B cell (primary cell): ENCODE results near the gene IQSEC3. TPM values are rescaled to one million over a fixed set of nuclear protein-coding genes. Genes with fewer than 3 reads are reported as not detected.

Experiments used
- ATAC-seq: fragments of 200-7000 bp; cut with Tn5 transposase; one replicate; pipeline ENCODE4 v1.10.0; 2021; ENCODE audit warnings: low read depth, mild to moderate bottlenecking, moderate number of reproducible peaks, moderate library complexity
- CTCF ChIA-PET: fragments of 350-600 bp; sonication (Branson Sonifier 250); formaldehyde crosslinking; loops from one replicate; lab custom pipeline; 2021; ENCODE audit warnings: antibody characterized with exemption, inconsistent platforms; lab: Charles Lee
- POLR2A ChIA-PET: fragments of 350-600 bp; sonication (Branson Sonifier 250); formaldehyde crosslinking; loops from one replicate; lab custom pipeline; 2021; ENCODE audit warnings: antibody characterized with exemption; lab: Charles Lee
- DNase-seq: peaks from one replicate; pipeline ENCODE4 v3.0.0; 2013
- H2AFZ ChIP-seq: 2 replicates; pipeline ENCODE4 v1.6.1; 2012; ENCODE audit warnings: mild to moderate bottlenecking, low read depth, low read length; ENCODE audit not compliant: insufficient read depth, poor library complexity, severe bottlenecking
- H3K27ac ChIP-seq, 2 donors: 1 replicate in 1 of 2; 2 replicates in 1 of 2; pipeline ENCODE4 v1.5.1; 2012 to 2013; ENCODE audit warnings: low read length in 2 of 2, mild to moderate bottlenecking in 2 of 2, moderate library complexity in 1 of 2
- H3K27me3 ChIP-seq, 4 experiments: fragments of 200-600 bp in 1 of 4; sonication (generic) in 1 of 4; replicated peaks in 1 of 4; 1 replicate in 2 of 4; 2 replicates in 2 of 4; pipeline versions ENCODE4 v1.6.1 to v1.7.0; 2013 to 2016; ENCODE audit warnings: low read length in 3 of 4, mild to moderate bottlenecking in 2 of 4, mixed read lengths in 1 of 4, moderate library complexity in 1 of 4; ENCODE audit not compliant: insufficient read depth in 4 of 4, control insufficient read depth in 3 of 4; ENCODE audit errors: control extremely low read depth in 1 of 4
- H3K36me3 ChIP-seq, 2 experiments: replicated peaks in 1 of 2; 1 replicate in 1 of 2; 2 replicates in 1 of 2; pipeline versions ENCODE4 v1.6.1 to v1.7.1; 2013; ENCODE audit warnings: low read length in 1 of 2; ENCODE audit not compliant: insufficient read depth in 2 of 2, control insufficient read depth in 1 of 2; ENCODE audit errors: control extremely low read depth in 1 of 2, extremely low read depth in 1 of 2
- H3K4me1 ChIP-seq, 2 donors: fragments of 200-600 bp in 1 of 2; sonication (generic) in 1 of 2; 1 replicate in 1 of 2; 2 replicates in 1 of 2; pipeline versions ENCODE4 v1.5.1 to v1.6.1; 2013 to 2017; ENCODE audit warnings: low read length in 2 of 2; ENCODE audit not compliant: control insufficient read depth in 2 of 2, insufficient read depth in 2 of 2
- H3K4me2 ChIP-seq: replicated peaks from 2 replicates; pipeline ENCODE3; 2012; ENCODE audit warnings: mild to moderate bottlenecking, low read depth, low read length; ENCODE audit not compliant: poor library complexity, severe bottlenecking
- H3K4me3 ChIP-seq, 5 experiments: fragments of 200-600 bp in 1 of 5; sonication (generic) in 1 of 5; 1 replicate in 3 of 5; 2 replicates in 2 of 5; pipeline versions ENCODE4 v1.5.1 to v1.7.0; 2011 to 2016; ENCODE audit warnings: low read length in 4 of 5, mild to moderate bottlenecking in 4 of 5, low read depth in 2 of 5, control low read depth in 1 of 5, moderate library complexity in 1 of 5; ENCODE audit not compliant: insufficient read depth in 1 of 5; ENCODE audit errors: control extremely low read depth in 1 of 5, extremely low read depth in 1 of 5
- H3K79me2 ChIP-seq: fragments of 200-600 bp; sonication (generic); one replicate; pipeline ENCODE4 v1.6.0; 2016; ENCODE audit warnings: low read length; ENCODE audit not compliant: control insufficient read depth, insufficient read depth
- H3K9ac ChIP-seq: fragments of 200-600 bp; sonication (generic); 2 replicates; pipeline ENCODE4 v1.6.1; 2017; ENCODE audit warnings: mild to moderate bottlenecking, low read length, moderate library complexity
- H3K9me3 ChIP-seq, 3 donors: one replicate each; pipeline versions ENCODE4 v1.6.1 to v1.7.1; 2013; ENCODE audit warnings: low read length in 2 of 3; ENCODE audit not compliant: control insufficient read depth in 2 of 3, insufficient read depth in 1 of 3; ENCODE audit errors: control extremely low read depth in 1 of 3
- H4K20me1 ChIP-seq: 2 replicates; pipeline ENCODE4 v1.6.0; 2012; ENCODE audit warnings: mild to moderate bottlenecking, low read length; ENCODE audit not compliant: insufficient read depth, control insufficient read depth, poor library complexity, severe bottlenecking
- H3K27ac Mint-ChIP-seq: one replicate; pipeline ENCODE4 v1.8.0; 2021; ENCODE audit warnings: mixed read lengths
- H3K27me3 Mint-ChIP-seq: one replicate; pipeline ENCODE4 v1.8.0; 2021; ENCODE audit warnings: mixed read lengths
- H3K4me1 Mint-ChIP-seq: one replicate; pipeline ENCODE4 v1.8.0; 2021; ENCODE audit warnings: mixed read lengths
- H3K4me3 Mint-ChIP-seq: one replicate; pipeline ENCODE4 v1.8.0; 2021; ENCODE audit warnings: mixed read lengths
- H3K9me3 Mint-ChIP-seq: one replicate; pipeline ENCODE4 v1.8.0; 2022; ENCODE audit warnings: mixed read lengths; ENCODE audit not compliant: insufficient read depth
- CTCF ChIP-seq: fragments of 200-600 bp; IDR thresholded peaks from one replicate; pipeline ENCODE4 v1.8.0; 2022; ENCODE audit warnings: antibody characterized with exemption, mild to moderate bottlenecking
- EZH2 ChIP-seq: IDR thresholded peaks from 2 replicates; pipeline ENCODE4 v1.6.1; 2012; ENCODE audit warnings: borderline replicate concordance, low read depth, mild to moderate bottlenecking, moderate library complexity, low read length; ENCODE audit not compliant: insufficient read depth, poor library complexity, severe bottlenecking
- WGBS: methylation state at CpG from one replicate; pipeline ENCODE4 v1.1.5; 2013; ENCODE audit warnings: missing lambda C conversion rate; ENCODE audit not compliant: insufficient coverage; 5-methylcytosine and 5-hydroxymethylcytosine counted together
- intact Hi-C: fragments of 100-400 bp; cut with micrococcal nuclease; formaldehyde crosslinking; loops from one replicate; pipeline ENCODE4 v1.10.0; 2022
- polyA plus RNA-seq: library from polyadenylated mRNA; depleted of rRNA; stranded (reverse); fragments of >200 nt; gene quantifications from 2 replicates; pipeline ENCODE4 v1.2.3, GENCODE V29; 2012
- total RNA-seq, 2 donors: library from RNA; stranded (reverse); fragments of 120-200 nt in 1 of 2; gene quantifications; 1 replicate in 1 of 2; 2 replicates in 1 of 2; pipeline versions ENCODE4 v1.2.3 to v1.2.4, GENCODE V29; 2013 to 2022

IQSEC3 gene
- total and polyA plus RNA-seq, 2 donors (not counting 1 experiment from before 2014, with no cell fraction given), result 0.01 to 1.8 TPM

GRCh38 chr12:130519-130918, 64.0 kb downstream of the IQSEC3 start:
- H3K4me2 ChIP-seq, result no peak overlapping the region
- DNase-seq (no peak), ATAC-seq (no peak)
- Mint-ChIP-seq H3K4me1 (no peaks in the 10 kb centered on the region), H3K4me3 (no peak overlapping the region), H3K27me3 (peaks cover 27% of the 10 kb centered on the region), H3K9me3 (no peaks in the 10 kb centered on the region), H3K27ac (no peak overlapping the region)
- no peaks in the 10 kb centered on the region for H3K79me2 ChIP-seq
- intact Hi-C loops, result no loop called here
- CTCF ChIA-PET, result no interaction called here
- H3K9me3 ChIP-seq, result no peaks in the 10 kb centered on the region
- 96% methylated on average over 5 of the region's 5 CpGs for WGBS
- TF ChIP-seq CTCF, result no peak
- TF ChIP-seq EZH2, result no peak
- POLR2A ChIA-PET, result no interaction called here
- no peak overlapping the region for H2AFZ ChIP-seq
- H3K27me3 ChIP-seq, result no peaks in the 10 kb centered on the region
- no peaks in the 10 kb centered on the region for H3K36me3 ChIP-seq
- H4K20me1 ChIP-seq, result no peaks in the 10 kb centered on the region
- no peak overlapping the region for H3K9ac ChIP-seq
- H3K4me3 ChIP-seq, result no peak overlapping the region
- no peak overlapping the region for H3K27ac ChIP-seq
- no peaks in the 10 kb centered on the region for H3K4me1 ChIP-seq

DNA sequence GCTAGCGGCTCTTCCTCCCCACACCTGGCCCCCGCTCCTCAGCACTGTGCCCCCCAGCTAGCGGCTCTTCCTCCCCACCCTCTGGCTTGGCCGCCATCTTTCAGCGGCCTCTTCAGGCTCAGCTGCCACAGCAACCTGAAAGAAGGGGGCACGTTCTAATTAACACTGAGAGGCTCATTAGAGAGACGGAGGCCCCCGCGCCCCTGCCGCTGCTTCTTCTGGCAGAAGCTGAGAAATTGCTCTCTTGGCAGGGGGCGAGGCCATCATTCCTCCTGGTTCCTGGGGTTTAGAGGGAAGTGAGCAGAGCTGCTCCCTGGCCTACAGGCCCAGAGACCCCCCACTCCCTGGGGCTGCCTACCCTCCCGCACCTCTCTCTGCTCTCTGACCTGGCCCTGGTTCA, 64.4 kb downstream of the IQSEC3 start:
- ATAC-seq (no peak), DNase-seq (no peak)
- no peaks in the 10 kb centered on the region for H3K4me1 Mint-ChIP-seq
- no peaks in the 10 kb centered on the region for H3K79me2 ChIP-seq
- H3K27me3 Mint-ChIP-seq, result peaks cover 31% of the 10 kb centered on the region
- no peak overlapping the region for H3K4me3 ChIP-seq
- intact Hi-C loops, result no loop called here
- H3K27ac Mint-ChIP-seq, result no peak overlapping the region
- no peaks in the 10 kb centered on the region for H3K4me1 ChIP-seq
- H3K9me3 Mint-ChIP-seq, result no peaks in the 10 kb centered on the region
- ChIA-PET CTCF (no interaction called here), POLR2A (no interaction called here)
- no peaks in the 10 kb centered on the region for H3K9me3 ChIP-seq
- no peak overlapping the region for H3K9ac ChIP-seq
- no peaks in the 10 kb centered on the region for H4K20me1 ChIP-seq
- H3K27ac ChIP-seq, result no peak overlapping the region
- H2AFZ ChIP-seq, result no peak overlapping the region
- WGBS, result 89% methylated on average over 9 of the region's 12 CpGs
- no peak for TF ChIP-seq CTCF
- TF ChIP-seq EZH2, result no peak
- no peaks in the 10 kb centered on the region for H3K27me3 ChIP-seq
- H3K4me2 ChIP-seq, result no peak overlapping the region
- no peaks in the 10 kb centered on the region for H3K36me3 ChIP-seq
- H3K4me3 Mint-ChIP-seq, result no peak overlapping the region
